Stimulated activated CD8-positive, alpha-beta memory T cell treated with anti-CD3 and anti-CD28 coated beads, Interleukin-15, amount 100 ng/mL, for 24 hours (primary cell): ENCODE results near the gene ZNF593OS.

ENCODE experiments used
- DNase-seq: peaks from one replicate; pipeline ENCODE4 v3.0.0-alpha.2; 2020; ENCODE audit warnings: low read depth

ZNF593OS gene

DNA sequence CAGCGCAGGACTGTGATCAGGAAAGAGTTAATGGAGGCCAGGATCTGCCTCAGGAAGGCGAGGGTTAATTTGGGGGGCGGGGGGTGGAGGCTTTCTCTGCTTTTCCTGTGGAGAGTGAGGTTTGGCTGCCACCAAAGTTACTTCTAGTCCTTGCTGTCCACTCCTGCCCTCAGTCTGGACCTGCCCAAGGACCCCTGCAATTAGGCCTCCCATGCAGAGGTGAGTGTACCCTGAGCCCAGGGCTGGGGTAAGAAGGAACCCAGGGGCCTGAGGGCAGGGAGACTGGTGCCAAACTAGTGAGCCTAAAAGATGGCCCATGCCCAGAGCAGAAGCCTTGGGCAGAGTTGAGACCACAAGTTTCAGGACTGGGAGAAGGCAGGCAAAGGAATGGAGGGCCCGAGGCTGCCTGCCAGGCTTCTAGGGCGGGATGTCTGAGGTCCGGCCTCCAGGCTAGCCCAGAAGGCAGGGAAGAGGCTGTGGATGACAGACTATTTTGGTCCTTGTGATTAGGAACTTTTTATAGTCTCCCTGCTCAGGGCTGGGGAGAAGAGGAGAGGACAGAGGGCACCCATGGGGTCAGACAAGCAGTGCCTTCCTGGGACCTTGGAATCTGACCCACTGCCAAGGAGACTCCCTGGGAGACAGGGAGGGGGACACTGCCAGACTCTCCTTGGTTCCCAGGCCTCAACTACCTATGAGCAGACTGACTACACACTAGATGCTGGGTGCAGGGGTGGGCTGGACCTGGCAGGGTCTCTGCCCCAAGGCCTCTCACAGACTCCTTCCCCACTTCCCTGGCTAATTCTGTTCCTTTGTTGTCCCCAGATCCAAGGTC is 12.5 kb downstream of the ZNF593OS start, which contains the start of gene FAM110D:
TSS of gene FAM110D (plus strand) at position 172 of the 835 bp plus-strand sequence. CDS start 2,213 bp downstream, outside the sequence.
- DNase-seq: no peak

DNA sequence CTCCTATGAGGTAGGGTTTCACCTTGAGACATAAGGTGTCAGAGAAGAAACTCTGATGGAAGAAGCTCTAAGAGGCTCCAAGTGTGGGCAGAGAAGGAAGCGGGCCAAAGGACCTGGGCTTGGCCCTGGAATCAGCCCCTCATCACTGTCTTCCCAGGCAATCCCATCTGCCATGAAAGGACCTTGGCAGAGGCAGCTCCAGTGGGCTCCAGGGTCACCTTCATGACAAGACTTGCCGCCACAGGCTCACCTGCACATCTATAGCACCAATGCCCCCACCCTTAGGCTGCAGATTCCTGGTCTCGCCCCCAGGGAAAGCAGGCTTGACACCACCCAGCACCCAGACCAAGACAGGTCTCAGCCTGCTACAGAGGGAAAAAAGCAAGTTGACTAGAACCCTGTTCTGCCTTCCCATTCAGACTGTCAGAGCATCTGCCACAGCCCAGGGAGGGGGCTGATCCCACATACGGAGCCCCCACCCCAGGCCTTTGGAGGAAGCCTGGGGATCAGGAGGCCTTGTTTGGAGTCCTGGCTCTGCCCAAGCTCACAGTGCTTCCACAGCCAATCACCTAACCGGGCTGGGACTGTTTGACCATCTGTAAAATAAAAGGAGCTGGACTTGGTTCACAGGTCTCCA is 13.2 kb downstream of the ZNF593OS start:
- DNase-seq: no peak

DNA sequence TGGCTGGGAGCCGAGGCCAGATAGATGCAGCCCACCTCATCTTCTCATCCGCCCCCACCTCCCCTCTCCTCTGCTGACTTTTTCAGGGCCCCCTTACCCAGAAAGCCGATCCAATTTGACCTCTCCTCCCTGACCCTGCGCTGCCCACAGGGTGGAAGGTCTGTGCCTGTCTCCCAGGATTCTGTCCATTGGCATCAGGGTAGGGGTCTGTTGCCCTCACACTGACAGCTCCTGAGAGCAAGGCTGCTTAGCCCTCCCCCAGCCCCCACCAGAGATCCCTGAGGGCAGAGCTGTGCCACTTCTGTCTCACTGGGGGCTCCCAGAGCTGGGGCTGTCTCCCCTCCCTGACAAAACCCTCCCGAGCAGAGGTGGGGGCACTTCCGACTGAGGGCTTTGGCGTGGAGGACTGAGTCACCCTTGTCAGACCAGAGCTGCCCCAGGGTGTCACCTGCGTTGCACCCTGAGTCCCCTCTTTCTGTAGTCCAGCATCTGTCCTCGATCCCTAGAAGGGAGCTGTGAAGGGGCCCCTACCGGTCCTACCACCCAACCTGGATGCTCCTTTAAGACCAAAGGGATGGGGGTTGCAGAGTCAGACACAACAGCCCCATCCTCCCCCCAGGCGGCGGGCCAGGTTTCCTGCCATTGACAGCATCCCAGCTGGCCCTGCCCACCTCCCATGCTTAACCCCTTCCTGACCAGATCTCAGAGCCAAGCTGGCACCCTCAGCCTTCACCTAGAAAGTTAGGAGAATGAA is 15.2 kb downstream of the ZNF593OS start:
- DNase-seq: no peak

DNA sequence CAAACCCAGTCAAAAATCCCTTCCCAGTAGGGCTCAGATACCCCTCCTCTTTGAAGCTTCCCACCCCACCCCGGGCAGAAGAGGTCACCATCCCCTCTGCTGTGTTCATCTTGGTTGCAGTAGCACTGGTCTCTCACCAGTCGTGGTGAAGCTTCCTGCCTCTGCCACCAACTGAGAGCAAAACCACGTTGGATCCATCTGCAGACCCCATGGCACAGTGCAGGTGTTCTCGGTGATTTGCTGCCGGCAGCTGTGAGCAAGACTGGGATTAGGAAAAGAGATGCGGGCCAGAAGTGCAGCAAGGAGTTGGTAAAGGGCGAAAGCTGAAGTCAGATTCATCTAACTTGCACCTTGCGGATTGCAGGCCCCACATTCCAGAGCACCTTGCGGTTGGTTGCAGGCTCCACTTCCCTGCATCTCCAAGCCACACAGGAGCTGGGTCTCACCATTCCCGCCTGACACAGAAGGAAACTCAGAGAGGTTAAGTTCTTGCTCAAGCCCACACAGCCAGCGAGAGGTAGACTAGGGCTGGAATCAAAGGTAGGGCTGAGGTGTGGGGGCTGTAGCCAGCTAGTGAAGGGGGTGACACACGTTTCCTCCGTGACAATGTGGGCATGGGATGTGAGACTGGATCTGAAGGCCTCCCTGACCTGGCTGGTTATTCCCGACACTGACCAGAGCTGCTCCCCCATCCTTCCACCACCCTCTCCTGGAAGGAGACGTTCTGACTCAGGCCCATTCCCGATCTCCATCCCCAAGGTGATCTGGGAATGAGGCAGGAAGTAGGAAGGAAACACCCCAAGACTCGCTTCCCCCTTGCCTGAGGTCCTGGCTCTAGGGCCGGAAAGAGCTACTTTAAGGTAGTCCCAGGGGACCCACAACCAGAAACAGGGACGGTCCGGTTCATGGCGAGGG is 16.0 kb downstream of the ZNF593OS start:
- no peak for DNase-seq

DNA sequence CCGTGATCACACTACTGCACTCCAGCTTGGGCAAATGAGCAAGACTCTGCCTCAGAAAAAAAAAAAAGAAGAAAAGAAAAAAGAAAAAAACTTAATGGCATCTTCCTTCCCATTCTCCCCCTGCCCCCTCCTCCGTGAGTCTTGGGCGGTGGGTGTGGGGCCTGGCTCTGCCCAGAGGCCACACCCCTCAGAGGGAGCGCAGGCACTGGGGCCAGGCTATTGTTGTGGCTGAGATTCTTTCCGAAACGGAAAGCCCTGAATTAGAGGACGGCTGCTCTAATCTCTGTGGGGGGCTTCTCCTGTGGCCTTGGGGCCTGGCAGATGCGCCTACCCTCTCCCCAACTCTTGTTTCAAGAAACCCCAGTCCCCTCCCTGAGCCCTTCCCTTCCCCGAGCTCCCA is 16.9 kb downstream of the ZNF593OS start:
- DNase-seq: no peak

DNA sequence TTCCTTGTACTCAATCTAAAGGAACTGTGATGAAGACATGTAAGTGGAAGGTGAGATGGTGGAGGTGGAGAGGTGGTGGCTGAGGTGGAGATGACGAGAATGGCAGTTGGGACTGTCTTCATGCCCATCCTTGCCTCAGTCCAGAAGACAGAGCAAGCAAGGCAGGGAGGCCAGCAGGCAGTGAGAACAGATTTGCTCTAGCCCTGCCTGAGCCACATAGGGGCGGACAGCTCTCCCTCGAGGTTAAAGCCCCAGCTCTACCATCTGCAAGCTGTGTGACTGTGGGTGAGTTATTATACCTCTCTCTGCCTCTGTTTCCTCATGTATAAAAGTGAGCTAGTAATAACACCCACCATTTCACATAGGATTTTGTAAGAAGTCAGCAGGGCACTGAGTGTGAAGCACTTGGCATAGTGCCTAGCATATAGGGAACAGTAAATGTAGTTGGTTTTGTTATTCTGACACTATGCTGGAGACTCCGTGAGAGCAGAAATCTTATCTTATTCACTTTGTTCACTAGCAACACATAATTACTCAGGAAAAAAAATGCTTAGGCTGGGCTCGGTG is 17.6 kb downstream of the ZNF593OS start:
- DNase-seq: no peak

DNA sequence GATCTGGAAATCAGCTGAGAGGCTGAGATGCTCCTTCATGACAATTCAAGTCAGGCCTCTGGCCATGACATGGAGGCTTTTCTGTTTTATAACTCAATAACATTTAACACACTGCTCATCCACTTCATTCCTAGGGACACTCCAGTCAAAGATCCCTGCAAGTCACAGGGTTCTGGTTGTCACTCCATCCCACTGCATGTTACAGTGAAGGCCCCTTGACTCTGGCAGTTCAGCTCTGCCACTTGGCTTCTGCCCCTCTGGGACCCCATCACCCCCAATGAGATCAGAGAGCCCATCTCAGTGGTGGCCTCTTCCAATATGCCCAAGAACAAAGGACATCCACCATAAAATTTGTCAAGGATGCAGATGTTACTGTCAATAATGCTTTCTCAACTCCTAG is 22.7 kb downstream of the ZNF593OS start:
- no peak for DNase-seq

DNA sequence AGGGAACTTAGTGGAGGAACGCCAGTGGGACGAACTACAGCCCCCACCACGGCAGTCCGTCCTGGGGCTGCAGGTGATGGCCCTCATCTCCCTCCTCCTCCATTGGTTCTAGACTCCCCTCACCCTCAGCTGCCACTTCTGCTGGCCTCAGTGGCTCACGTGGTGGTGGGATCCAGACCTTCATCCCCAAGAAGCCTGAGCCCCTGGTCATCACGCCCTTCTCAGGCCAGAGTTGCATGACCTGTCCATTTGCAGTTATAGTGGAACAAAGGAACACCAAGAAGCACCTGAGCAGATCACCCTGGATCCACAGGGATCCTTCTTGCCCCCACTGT is 25.7 kb downstream of the ZNF593OS start:
- no peak for DNase-seq

DNA sequence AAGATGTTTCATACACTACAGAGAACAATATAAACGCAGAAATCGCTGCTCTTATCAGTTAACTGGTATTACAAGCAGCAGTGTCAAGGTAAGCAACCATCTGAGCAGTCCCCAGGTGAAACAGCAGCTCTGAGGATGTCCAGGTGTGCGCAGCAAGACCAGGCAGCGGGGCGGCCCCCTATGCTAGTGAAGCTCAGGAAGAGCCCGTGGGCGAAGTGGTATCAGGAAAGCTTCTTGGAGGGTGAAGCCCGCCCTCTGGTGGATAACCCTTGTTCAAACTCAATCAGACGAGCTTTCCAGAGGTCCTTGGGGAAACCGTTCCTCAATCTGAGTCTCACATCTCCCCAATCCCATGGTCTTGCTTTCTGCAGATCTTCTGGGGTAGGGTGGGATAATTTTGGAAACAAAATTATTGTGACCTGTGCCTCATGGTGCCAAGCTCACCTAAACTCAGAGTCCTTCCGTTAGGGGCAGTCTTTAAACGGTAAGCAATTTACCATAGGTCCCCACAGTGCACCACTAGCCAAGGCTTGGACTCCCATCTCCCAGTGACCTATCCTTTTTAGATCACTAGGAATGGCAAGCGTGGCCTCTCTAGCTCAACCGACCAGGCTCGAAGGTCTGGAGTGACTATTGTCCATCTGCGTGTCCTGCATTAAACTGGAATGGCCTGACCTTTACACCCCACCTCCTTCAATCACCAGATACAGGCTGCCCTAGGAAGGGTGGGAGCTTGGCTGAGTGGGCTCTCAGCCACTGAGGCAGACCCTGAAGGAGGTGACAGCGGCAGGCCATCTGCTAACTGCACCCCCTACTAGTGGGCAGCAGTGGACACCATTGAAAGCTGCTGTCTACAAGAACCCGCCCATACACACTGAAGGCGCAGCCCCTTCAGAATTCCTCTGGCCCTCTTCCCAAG is 26.3 kb downstream of the ZNF593OS start:
- no peak for DNase-seq

DNA sequence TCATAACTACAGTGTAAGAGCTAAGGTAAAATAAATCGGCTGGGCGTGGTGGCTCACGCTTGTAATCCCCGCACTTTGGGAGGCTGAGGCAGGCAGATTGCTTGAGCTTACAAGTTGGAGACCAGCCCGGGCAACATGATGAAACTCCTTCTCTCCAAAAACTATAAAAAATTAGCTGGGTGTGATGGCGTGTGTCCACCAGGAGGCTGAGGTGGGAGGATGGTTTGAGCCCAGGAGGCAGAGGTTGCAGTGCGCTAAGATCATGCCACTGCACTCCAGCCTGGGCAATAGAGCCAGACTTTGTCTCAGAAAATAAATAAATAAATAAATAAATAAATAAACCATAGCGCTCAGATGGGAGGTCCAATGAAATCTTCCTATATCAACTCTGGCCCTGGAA is 29.5 kb downstream of the ZNF593OS start:
- DNase-seq: no peak

DNA sequence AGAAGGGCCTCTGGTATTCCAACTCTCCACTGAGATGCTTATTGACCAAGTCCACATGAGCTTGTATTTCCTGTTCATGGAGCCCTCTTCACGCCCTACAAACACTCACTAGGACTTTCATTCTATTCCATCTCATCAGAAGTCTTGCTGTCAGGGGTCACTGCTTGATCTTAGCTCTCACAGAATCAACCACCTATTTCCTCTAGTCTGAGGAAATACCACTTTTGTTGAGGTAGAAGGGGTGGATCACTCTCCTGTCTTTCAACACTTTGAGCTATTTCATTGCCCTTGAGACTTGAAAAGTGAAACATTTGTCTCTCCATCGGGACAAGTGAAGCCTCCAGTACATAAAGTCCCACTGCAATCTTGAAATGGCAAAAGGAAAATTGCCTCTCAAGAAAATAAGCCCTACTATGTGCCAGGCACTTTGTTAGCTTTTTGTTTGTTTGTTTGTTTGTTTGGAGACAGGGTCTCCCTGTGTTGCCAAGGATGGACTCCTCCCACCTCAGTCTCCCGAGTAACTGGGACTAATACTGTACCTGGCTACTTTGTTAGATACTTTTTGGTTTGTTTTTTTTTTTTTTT is 32.6 kb downstream of the ZNF593OS start:
- no peak for DNase-seq

DNA sequence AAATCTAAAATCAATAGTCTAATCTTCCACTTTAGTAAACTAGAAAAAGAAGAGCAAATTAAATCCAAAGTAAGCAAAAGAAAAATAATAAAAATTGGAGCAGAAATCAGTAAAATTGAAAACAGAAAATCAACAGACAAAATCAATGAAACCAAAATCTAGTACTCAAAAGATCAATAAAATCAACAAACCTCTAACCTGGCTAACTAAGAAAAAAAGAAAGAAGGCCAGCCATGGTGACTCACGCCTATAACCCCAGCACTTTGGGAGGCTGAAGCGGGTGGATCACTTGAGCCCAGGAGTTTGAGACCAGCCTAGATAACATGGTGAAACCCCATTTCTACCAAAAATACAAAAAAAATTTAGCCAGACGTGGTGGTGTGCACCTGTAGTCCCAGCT is 37.2 kb downstream of the ZNF593OS start:
- no peak for DNase-seq

DNA sequence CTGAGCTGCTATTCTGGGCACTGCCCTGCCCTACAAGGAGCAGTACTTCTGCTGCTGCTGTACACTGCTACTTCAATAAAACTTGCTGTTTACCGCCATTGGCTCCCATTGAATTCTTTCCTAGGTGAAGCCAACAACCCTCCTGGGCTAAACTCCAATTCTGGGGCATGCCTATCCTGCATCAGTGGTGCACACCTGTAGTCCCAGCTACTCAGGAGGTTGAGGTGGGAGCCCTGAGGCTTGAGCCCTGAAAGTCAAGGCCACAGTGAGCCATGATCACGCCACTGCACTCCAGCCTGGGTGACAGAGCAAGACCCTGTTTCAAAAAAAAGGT is 38.8 kb downstream of the ZNF593OS start:
- DNase-seq: no peak

DNA sequence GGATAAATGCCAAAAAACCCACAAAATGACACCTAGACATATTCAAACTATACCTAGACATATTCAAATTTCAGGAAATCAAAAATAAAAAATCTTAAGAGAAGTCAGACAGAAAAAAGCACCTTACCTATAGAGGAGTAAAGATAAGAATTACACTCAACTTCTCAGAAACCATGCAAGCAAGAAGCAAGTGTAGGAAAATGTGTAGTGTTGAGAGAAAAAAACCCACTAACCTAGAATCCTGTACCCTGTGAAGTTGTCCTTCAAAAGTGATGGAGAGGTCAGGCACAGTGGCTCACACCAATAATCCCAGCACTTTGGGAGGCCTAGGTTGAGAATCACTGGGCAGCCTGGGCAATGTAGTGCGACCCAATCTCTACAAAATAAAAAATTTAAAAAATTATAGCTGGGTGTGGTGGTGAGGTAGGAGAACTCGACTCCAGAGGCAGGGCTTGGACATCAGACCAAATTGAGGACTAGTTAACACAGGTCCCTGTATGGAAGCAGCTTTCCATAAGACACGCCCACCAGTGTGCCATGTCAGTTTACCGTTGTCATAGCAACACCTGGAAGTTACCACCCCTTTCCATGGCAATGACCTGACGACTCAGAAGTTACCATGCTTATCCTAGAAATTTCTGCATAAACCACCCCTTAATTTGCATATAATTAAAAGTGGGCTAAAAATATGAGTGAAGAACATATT is 39.4 kb downstream of the ZNF593OS start:
- DNase-seq: no peak

DNA sequence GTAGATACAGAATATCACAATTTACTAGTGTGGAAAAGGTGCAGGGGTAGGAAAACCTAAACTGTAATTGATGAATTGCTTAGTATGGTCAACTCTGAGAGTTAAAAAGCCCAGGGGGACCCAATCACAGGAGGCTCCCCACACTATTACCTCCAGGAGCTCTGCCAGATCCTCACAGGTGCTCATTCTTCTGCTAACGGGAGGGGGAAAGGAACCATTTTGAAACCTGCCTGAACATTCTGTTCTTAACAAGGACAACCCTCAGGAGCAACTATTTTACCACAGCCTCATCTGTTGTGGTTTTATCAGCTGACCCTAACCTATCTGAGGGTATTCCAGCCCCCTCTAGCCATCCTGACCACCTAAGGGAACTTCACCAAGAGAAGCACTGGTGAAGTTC is 40.9 kb downstream of the ZNF593OS start:
- DNase-seq: no peak

DNA sequence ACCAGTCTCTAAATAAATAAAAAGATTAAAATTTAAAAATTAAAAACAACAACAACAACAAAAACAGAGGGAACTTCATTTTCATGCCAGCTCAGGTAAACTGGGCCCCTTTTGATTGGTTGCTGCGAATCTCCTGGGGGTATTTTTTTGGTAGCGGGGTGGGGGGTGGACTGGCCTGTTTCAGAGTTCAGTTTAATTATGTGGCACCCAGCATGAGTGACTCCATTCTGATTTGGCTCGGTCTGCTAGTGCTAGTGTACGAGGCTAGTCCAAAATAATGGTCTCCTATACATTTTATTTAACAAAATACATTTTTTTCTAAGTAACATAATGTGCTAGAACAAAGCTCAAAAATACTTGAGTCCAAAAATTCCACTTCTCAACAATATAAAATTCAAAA is 41.9 kb downstream of the ZNF593OS start:
- no peak for DNase-seq

DNA sequence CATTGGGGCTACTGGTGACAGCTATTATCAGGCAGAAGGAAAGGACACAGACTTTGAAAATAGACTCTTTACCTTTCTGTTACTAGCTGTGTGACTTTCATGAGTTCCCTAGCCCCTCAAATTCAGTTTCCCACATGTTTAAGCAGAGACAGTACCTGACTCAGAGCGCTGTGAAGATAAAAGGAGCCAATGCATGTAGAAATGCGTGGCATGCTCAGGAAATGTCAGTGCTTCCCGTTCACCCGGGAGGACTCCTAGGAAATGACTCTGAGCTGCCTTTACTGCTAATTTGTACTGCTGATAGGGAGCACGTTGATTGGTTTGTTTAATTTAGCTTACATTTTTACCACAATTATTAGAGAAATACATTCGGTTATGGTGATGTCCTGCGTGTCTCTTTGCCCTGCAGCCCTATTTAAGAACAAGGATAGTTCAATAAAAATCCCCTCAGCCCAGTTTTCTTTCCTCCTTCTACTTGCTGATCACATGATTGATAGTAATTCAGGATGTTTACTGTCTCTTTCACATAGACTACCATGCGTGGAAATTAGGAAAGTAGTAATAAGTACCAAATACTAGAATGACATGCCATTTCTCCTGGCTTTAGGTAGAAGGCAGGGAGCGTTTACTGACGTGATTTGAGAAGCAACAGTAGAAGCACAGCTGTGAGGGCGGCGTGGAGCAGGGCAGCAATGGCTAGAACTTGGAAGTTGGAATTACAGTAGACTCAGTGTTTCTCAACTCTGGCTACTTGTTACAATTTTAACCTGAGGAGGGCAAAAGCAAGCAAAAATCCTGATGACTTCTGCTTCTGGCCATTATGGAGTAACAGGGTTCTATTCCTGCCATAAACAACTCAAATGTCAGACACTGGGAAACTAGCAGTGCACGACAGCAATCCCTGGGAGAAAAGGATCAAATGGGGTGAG is 44.1 kb downstream of the ZNF593OS start:
- DNase-seq: no peak

DNA sequence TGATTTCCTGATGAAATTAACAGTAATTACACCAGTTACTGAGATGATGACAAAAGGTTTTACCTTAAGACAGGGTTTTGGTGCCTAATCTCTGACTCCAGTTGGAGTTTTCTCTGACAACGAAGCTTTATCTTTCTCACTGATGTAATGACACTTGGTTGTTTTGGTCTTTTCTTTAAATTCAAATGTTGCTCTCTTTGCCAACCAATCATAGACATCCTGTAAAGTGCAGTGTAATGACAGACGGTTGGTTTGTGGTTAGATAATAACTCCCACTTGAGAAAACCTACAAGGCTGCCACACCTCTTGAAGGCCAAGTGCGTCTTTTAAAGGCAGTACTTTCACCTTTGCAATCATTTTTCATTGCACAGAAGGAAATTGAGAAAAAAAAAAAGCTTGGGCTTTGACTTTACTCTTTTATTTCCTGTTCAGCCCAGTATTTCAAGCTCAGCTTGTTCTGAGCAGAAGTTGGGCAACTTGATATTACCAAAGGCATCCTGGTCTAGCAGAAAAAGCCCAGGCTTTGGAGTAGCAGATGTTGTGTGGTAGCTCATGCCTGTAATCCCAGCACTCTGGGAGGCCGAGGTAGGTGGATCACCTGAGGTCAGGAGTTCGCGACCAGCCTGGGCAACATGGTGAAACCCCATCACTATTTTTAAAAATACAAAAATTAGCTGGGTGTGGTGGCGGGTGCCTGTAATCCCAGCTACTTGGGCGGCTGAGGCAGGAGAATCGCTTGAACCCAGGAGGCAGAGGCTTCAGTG is 45.1 kb downstream of the ZNF593OS start:
- no peak for DNase-seq
